Measurements from ENCODE around the gene ATP6V0A1. TPM values are rescaled to one million over a fixed set of nuclear protein-coding genes. Genes with fewer than 3 reads are reported as not detected.

Gene ATP6V0A1
- total RNA-seq, 1 donor from 2014 or later: 66.8 TPM

DNA sequence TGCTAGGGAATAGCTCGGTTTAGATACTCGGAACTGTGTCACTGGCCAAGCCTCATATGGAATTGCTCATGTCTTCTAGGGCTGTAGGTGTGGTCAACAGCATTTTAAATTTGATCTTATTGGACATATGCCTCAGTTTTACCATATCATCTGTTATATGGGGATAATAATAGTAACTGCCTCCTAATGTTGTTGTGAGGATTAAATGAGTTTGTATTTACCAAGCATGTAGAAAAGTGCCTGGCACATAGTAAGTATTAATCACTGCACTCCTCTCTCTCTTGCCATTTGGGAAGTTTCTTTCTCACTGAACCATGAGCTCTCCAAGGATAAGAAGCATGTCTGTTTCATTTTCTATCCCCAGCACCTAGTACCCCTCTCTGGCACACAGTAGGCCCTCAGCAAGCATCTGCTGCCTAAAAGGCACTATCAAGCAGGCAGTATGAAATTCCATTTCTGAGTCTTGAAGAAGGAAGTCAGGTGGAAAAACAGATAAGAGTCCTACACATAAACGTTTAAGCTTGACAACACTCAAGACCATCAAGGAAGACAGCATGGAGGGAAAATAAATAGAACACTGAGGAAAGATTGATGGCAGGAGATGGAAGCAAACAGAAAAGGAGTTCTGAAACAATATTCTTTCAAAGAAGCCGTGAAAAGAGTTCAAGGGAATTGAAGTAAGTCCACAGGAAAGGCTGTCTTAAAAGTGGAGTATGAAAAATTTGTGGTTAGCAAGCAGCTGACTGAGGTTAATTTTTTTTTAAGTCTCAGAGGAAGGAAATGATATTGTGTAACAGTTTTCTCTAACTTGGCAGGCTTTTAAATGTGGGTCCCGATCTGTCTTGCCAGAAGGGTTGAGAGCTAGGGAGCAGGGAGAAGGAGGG lies 2.2 kb upstream of the ATP6V0A1 start:
- peaks cover 13 to 24% (median 22%) of the 10 kb centered on the region in 3 donors for H3K4me1 ChIP-seq (ENCODE audit: control insufficient read depth in 3 of 3, insufficient read depth in 3 of 3, low read length in 3 of 3)
- H3K9me3 ChIP-seq (ENCODE audit: control insufficient read depth in 3 of 3, low read length in 3 of 3): no peaks in the 10 kb centered on the region
- peak overlapping the region in 1 of 3 donors; percentile 2 for H3K4me3 ChIP-seq (ENCODE audit: low read length in 3 of 3)
- H3K27ac ChIP-seq (ENCODE audit: low read depth, low read length): peak overlapping the region; percentile 97
- H3K9ac ChIP-seq (ENCODE audit: low read depth in 1 of 3, low read length in 3 of 3): peak overlapping the region in 1 of 3 donors; percentile 16
- no peaks in the 10 kb centered on the region for H3K27me3 ChIP-seq (ENCODE audit: control insufficient read depth in 3 of 3, insufficient read depth in 3 of 3, low read length in 3 of 3)
- H3K36me3 ChIP-seq (ENCODE audit: control insufficient read depth in 3 of 3, insufficient read depth in 3 of 3, low read length in 3 of 3): peaks cover 0 to 6% (median 1%) of the 10 kb centered on the region in 3 donors

DNA sequence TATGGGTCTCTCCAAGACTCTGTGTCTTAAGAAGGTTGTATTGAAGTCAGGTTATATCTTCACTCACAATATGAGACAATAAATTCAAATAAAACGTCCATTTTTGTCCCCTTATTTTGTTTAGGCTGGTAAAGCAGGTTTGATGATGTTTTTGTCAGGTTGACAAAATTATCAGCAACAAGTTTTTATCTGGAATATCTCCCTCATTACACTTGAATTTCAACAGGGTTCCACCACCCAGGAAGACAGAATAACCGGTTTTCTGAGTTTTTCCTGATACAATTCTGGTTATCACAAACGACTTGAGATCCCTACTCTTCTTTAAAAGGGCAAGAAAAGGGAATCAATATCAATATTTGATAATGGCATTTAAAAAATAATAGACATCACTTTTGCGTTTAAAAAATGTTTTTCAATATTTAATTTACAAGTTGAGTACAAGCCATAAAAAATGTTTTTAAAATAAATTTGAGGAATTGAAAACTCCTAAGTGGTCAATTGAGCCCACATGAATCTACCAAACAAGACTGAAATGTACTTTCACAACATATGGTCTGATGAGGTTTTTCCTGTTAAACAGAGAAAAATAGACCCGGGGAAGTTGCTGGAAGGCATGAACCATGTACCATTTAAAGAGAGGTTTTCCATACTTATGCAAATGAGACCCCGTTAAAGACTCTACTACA lies 1.4 kb upstream of the ATP6V0A1 start:
- H3K27me3 ChIP-seq (ENCODE audit: control insufficient read depth in 3 of 3, insufficient read depth in 3 of 3, low read length in 3 of 3): no peaks in the 10 kb centered on the region
- H3K9me3 ChIP-seq (ENCODE audit: control insufficient read depth in 3 of 3, low read length in 3 of 3): no peaks in the 10 kb centered on the region
- H3K9ac ChIP-seq (ENCODE audit: low read depth in 1 of 3, low read length in 3 of 3): peak overlapping the region in 1 of 3 donors; percentile 16
- H3K27ac ChIP-seq (ENCODE audit: low read depth, low read length): peak overlapping the region; percentile 97
- H3K36me3 ChIP-seq (ENCODE audit: control insufficient read depth in 3 of 3, insufficient read depth in 3 of 3, low read length in 3 of 3): peaks cover 2 to 10% (median 6%) of the 10 kb centered on the region in 3 donors
- no peak overlapping the region for H3K4me3 ChIP-seq (ENCODE audit: low read length in 3 of 3)
- peaks cover 15 to 25% (median 24%) of the 10 kb centered on the region in 3 donors for H3K4me1 ChIP-seq (ENCODE audit: control insufficient read depth in 3 of 3, insufficient read depth in 3 of 3, low read length in 3 of 3)

DNA sequence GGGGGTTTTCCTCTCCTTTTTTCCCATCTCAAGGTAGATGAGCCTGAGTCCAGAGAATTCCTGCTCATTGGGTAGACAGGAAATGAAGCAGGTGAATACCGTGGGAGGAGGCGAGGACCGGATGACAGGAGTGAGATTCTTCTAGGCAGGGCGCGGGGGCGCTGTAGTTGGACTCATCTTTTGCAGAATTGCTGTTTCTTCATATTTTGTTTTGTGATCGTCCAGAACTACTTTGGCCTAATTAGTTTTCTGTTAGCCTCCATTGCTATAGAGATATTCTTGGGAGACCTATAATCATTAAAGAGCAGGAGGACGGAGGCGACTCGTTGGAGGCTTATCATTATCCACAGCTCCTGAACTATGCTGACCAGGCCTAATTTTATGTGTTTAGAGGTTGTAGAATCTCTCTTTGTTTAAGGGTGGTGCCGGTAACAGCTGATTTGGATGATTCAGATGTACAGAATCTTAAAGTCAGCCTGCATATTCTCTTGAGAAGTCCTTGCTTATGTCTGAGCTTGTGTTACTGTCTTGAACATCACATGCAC lies 650 bp downstream of the ATP6V0A1 start:
- Histone ChIP-seq H3K9ac (ENCODE audit: low read depth in 1 of 3, low read length in 3 of 3) (peak overlapping the region; percentile 95 to 98 (median 98)), H3K36me3 (ENCODE audit: control insufficient read depth in 3 of 3, insufficient read depth in 3 of 3, low read length in 3 of 3) (peaks cover 2 to 20% (median 11%) of the 10 kb centered on the region in 3 donors), H3K27me3 (ENCODE audit: control insufficient read depth in 3 of 3, insufficient read depth in 3 of 3, low read length in 3 of 3) (no peaks in the 10 kb centered on the region), H3K4me3 (ENCODE audit: low read length in 3 of 3) (peak overlapping the region; percentile 84 to 94 (median 91)), H3K27ac (ENCODE audit: low read depth, low read length) (peak overlapping the region; percentile 97), H3K9me3 (ENCODE audit: control insufficient read depth in 3 of 3, low read length in 3 of 3) (no peaks in the 10 kb centered on the region), H3K4me1 (ENCODE audit: control insufficient read depth in 3 of 3, insufficient read depth in 3 of 3, low read length in 3 of 3) (peaks cover 18 to 29% (median 28%) of the 10 kb centered on the region in 3 donors)

DNA sequence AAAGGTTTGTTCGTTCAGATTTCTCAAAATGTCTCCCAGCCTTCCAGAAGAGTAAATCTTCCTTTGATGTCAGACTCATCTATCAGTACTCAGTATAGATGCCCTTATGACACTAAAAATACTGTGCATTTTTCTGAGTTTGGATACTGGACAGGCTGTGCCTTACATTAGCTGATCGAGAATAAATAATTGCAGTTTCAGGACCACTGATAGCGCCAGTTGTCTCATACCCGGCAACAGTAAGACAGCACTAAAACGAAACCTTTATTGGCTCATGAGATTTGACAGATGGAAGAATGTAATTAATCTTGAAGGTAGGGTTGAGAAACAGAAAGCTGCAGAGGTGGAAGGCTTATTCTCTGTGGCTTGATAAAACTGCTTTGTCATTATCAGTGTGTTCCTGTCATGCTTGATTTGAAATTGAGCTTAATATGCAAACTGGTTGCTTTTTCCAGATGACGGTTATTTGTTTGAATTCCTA lies 1.2 kb downstream of the ATP6V0A1 start:
- no peaks in the 10 kb centered on the region for H3K9me3 ChIP-seq (ENCODE audit: control insufficient read depth in 3 of 3, low read length in 3 of 3)
- peaks cover 2 to 20% (median 11%) of the 10 kb centered on the region in 3 donors for H3K36me3 ChIP-seq (ENCODE audit: control insufficient read depth in 3 of 3, insufficient read depth in 3 of 3, low read length in 3 of 3)
- peaks cover 18 to 29% (median 28%) of the 10 kb centered on the region in 3 donors for H3K4me1 ChIP-seq (ENCODE audit: control insufficient read depth in 3 of 3, insufficient read depth in 3 of 3, low read length in 3 of 3)
- peak overlapping the region; percentile 95 to 98 (median 98) for H3K9ac ChIP-seq (ENCODE audit: low read depth in 1 of 3, low read length in 3 of 3)
- no peaks in the 10 kb centered on the region for H3K27me3 ChIP-seq (ENCODE audit: control insufficient read depth in 3 of 3, insufficient read depth in 3 of 3, low read length in 3 of 3)
- H3K4me3 ChIP-seq (ENCODE audit: low read length in 3 of 3): peak overlapping the region; percentile 84 to 94 (median 91)
- peak overlapping the region; percentile 97 for H3K27ac ChIP-seq (ENCODE audit: low read depth, low read length)

DNA sequence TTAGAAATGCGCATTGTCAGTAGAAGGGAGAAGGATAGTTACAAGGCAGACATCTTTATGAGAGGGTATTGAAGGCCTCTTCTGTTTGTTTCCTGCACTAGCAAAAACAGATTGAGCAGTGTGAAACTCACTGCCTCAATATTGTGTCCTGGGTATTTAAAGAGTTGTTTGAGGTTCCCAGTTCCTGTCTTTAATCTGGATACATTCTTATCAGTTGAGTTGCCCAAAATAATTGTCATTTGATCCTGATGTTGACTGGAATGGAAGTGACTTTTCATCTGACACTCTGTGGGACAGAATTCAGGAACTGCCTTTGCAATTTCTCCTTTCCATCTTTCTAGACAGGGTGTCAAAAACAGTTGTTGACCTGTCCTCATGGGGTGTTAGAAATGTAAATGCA lies 1.7 kb downstream of the ATP6V0A1 start:
- Histone ChIP-seq H3K9ac (ENCODE audit: low read depth in 1 of 3, low read length in 3 of 3) (peak overlapping the region; percentile 95 to 98 (median 98)), H3K27me3 (ENCODE audit: control insufficient read depth in 3 of 3, insufficient read depth in 3 of 3, low read length in 3 of 3) (no peaks in the 10 kb centered on the region), H3K36me3 (ENCODE audit: control insufficient read depth in 3 of 3, insufficient read depth in 3 of 3, low read length in 3 of 3) (peaks cover 2 to 20% (median 11%) of the 10 kb centered on the region in 3 donors), H3K4me1 (ENCODE audit: control insufficient read depth in 3 of 3, insufficient read depth in 3 of 3, low read length in 3 of 3) (peaks cover 18 to 29% (median 28%) of the 10 kb centered on the region in 3 donors), H3K27ac (ENCODE audit: low read depth, low read length) (peak overlapping the region; percentile 97), H3K9me3 (ENCODE audit: control insufficient read depth in 3 of 3, low read length in 3 of 3) (no peaks in the 10 kb centered on the region), H3K4me3 (ENCODE audit: low read length in 3 of 3) (peak overlapping the region; percentile 84 to 94 (median 91))

DNA sequence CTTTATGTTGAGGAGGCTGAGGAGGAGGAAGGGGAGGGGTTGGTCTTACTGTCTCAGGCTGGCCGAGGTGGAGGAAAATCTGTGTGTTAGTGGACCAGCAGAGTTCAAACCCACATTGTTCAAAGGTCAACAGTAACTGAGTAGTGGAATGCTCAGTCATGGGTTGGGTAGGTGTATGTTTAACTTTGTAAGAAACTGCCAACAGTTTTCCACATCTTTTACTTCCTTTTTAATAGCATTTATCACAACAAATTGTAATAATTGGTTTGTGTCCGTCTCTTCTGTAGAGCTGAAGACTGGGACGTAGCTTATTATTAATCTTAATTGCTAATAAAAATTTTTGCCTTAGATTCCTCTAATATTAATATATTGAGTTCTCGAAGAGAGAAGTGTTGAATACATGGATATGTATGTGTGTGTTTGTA lies 5.3 kb downstream of the ATP6V0A1 start:
- Histone ChIP-seq H3K4me3 (ENCODE audit: low read length in 3 of 3) (no peak overlapping the region), H3K4me1 (ENCODE audit: control insufficient read depth in 3 of 3, insufficient read depth in 3 of 3, low read length in 3 of 3) (peaks cover 14 to 21% (median 18%) of the 10 kb centered on the region in 3 donors), H3K9me3 (ENCODE audit: control insufficient read depth in 3 of 3, low read length in 3 of 3) (no peaks in the 10 kb centered on the region), H3K9ac (ENCODE audit: low read depth in 1 of 3, low read length in 3 of 3) (no peak overlapping the region), H3K36me3 (ENCODE audit: control insufficient read depth in 3 of 3, insufficient read depth in 3 of 3, low read length in 3 of 3) (peaks cover 22 to 42% (median 40%) of the 10 kb centered on the region in 3 donors), H3K27me3 (ENCODE audit: control insufficient read depth in 3 of 3, insufficient read depth in 3 of 3, low read length in 3 of 3) (no peaks in the 10 kb centered on the region), H3K27ac (ENCODE audit: low read depth, low read length) (no peak overlapping the region)

DNA sequence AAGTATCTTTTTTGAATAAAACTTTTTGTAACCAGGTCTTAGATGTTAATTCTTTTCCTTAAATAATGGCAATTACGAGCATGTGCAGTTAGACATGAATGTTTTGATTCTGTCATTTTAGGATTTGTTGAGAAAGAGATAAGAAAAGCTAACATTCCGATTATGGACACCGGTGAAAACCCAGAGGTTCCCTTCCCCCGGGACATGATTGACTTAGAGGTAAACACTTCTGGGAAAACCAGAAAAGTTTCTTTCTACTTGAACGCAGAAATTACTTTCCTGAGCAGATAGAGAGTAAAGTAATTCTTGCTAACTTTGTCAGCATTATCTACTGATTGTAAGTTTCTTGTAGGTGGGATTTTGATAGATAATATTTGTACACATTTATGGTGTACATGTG lies 9.2 kb downstream of the ATP6V0A1 start:
- Histone ChIP-seq H3K4me1 (ENCODE audit: control insufficient read depth in 3 of 3, insufficient read depth in 3 of 3, low read length in 3 of 3) (peaks cover 3 to 5% (median 4%) of the 10 kb centered on the region in 3 donors), H3K27ac (ENCODE audit: low read depth, low read length) (no peak overlapping the region), H3K36me3 (ENCODE audit: control insufficient read depth in 3 of 3, insufficient read depth in 3 of 3, low read length in 3 of 3) (peaks cover 30 to 61% (median 53%) of the 10 kb centered on the region in 3 donors), H3K9me3 (ENCODE audit: control insufficient read depth in 3 of 3, low read length in 3 of 3) (no peaks in the 10 kb centered on the region), H3K27me3 (ENCODE audit: control insufficient read depth in 3 of 3, insufficient read depth in 3 of 3, low read length in 3 of 3) (no peaks in the 10 kb centered on the region), H3K4me3 (ENCODE audit: low read length in 3 of 3) (no peak overlapping the region), H3K9ac (ENCODE audit: low read depth in 1 of 3, low read length in 3 of 3) (no peak overlapping the region)

DNA sequence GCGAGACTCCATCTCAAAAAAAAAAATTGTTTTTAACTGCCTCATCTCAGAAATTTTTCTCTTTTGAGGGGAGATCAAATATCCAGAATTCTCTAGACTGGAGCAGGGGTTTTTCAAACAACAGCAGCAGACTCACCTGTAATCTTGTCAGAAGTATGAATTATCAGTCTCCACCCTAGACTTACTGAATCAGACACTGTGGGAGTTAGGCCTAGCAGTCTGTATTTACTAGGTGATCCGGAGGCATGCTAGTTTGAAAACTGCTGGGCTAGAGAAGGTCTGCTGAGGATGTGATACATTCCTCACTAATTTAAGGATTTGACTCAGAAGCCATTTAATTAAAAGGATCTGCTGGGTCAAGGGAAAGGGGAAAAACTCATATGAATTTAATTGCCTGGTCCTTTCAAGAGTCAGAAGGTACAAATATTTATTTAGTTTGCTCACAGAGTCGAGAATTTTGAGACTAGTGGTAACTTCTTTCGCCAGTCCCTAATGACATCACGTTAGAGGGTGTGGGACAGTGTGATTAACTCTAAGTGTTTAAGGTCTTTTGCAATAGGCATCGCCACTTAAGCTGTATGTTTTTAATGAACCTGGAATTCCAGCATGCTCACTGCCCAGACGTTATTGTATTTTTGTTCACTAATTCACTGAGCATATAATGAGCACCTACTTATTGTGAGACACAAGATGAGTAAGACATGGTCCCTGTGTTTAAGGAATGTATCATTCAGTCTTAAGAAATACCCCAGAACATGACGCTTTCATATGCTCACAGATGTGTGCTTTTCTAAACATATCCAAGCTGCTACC lies 14.2 kb downstream of the ATP6V0A1 start:
- no peak overlapping the region for H3K27ac ChIP-seq (ENCODE audit: low read depth, low read length)
- H3K4me3 ChIP-seq (ENCODE audit: low read length in 3 of 3): no peak overlapping the region
- H3K27me3 ChIP-seq (ENCODE audit: control insufficient read depth in 3 of 3, insufficient read depth in 3 of 3, low read length in 3 of 3): no peaks in the 10 kb centered on the region
- no peaks in the 10 kb centered on the region for H3K4me1 ChIP-seq (ENCODE audit: control insufficient read depth in 3 of 3, insufficient read depth in 3 of 3, low read length in 3 of 3)
- peaks cover 43 to 75% (median 69%) of the 10 kb centered on the region in 3 donors for H3K36me3 ChIP-seq (ENCODE audit: control insufficient read depth in 3 of 3, insufficient read depth in 3 of 3, low read length in 3 of 3)
- H3K9me3 ChIP-seq (ENCODE audit: control insufficient read depth in 3 of 3, low read length in 3 of 3): no peaks in the 10 kb centered on the region
- no peak overlapping the region for H3K9ac ChIP-seq (ENCODE audit: low read depth in 1 of 3, low read length in 3 of 3)

DNA sequence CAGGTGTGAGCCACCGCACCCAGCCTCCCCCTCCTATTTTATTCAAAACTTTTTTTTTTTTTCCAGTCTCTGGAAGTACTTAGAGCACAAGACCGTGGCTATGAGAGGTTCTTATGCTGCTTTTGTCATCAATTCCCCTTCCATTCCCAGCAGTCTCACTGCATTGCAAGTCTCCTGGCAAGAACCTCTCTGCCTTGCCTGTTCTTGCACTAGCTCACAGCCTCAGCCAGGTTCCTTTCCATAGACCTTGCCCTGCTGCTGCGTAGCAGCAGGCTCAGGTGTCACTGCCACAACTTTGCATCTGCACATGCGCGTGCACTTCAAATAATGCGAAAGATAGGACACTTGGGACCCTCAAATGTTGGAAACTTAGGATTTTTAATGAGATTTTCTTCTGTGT lies 15.6 kb downstream of the ATP6V0A1 start:
- Histone ChIP-seq H3K27me3 (ENCODE audit: control insufficient read depth in 3 of 3, insufficient read depth in 3 of 3, low read length in 3 of 3) (no peaks in the 10 kb centered on the region), H3K36me3 (ENCODE audit: control insufficient read depth in 3 of 3, insufficient read depth in 3 of 3, low read length in 3 of 3) (peaks cover 44 to 73% (median 68%) of the 10 kb centered on the region in 3 donors), H3K9ac (ENCODE audit: low read depth in 1 of 3, low read length in 3 of 3) (no peak overlapping the region), H3K27ac (ENCODE audit: low read depth, low read length) (no peak overlapping the region), H3K4me3 (ENCODE audit: low read length in 3 of 3) (no peak overlapping the region), H3K4me1 (ENCODE audit: control insufficient read depth in 3 of 3, insufficient read depth in 3 of 3, low read length in 3 of 3) (no peaks in the 10 kb centered on the region), H3K9me3 (ENCODE audit: control insufficient read depth in 3 of 3, low read length in 3 of 3) (no peaks in the 10 kb centered on the region)
